NCI-H2196 treated with DMSO at 0.1 percent for 48 hours (cell line): ENCODE data around the gene ANKRD50.

Experiments
- DNase-seq: peaks from one replicate; lab custom pipeline; 2025; ENCODE audit not compliant: unreplicated experiment; lab: John Stamatoyannopoulos, UW

ANKRD50 gene

GRCh38 chr4:124710911-124711310 lies 1.6 kb downstream of the ANKRD50 start:
- no peak for DNase-seq

DNA sequence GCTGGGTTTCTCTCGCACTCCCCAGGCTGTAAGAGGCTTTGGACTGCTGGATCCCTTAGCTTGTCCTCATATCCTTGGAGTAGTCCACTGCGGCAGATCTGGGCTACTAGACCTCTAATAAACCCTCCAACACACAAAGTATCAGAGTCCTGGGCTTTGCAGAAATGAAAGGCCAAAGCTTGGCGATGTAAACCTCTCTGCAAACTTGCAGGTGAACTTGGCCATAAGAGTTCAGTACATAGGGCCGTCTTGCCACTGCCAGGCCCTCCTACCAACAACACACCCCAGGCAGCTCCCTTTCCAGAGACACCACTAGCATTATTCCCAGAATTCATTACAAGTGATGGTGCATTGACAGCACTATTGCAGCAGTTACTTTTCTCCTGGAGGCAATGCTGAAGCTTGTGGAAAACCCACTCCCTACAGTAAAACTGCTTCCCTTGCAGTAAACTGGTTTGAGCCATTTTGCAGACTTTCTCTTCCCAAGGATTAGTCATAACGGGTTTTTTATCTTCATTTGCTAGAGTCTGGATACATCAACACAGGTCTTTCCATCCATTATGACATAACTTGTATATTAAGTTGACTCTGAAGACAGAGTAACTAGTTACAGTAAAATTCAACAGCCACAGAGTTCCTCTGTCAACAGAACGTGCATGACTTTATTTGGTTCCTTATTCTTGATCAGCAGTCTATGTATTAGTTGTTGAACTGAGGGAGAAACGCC lies 2.4 kb downstream of the ANKRD50 start:
- no peak for DNase-seq

- no peak for DNase-seq
Measured at GRCh38 chr4:124708517-124709300, 3.8 kb downstream of the ANKRD50 start.

GRCh38 chr4:124705393-124705792 lies 7.1 kb downstream of the ANKRD50 start:
- DNase-seq = no peak

GRCh38 chr4:124703154-124703553 lies 9.4 kb downstream of the ANKRD50 start:
- no peak for DNase-seq

DNA sequence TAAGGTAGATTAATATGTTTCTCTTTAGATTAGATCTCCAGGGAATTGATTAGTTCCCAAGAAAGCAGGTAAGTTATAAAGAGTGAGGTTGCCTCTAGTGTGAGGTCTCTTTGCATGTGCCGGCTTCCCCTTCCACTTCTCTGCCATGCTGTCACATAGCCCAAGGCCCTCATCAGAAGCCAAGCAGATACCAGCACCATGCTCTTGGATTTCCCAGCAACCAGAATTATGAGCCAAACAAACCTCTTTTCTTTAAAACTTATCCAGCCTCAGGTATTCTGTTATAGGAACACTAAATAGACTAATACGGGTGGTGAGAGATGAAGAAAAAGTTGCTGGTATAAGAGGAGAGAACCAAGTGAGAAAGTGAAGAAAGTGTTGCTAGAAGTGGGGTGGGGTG lies 15.1 kb downstream of the ANKRD50 start:
- no peak for DNase-seq

DNA sequence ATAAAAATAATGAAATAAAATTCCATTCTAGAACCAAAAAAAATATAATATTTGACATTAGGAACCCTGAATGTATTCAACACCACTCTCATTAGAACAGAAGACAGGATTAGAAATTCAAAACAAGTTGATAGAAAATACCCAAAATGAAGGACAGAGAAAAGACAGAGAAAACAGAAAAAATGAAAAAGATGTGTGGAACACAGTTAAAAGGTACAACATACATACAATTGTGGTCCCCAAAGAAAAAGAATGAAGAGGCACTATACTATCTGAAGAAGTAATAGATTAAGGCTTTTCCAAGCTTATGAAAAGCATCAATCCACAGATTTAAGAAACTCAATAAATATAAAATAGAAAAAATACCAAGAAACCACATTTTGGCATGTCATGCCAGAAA lies 16.4 kb downstream of the ANKRD50 start:
- DNase-seq = no peak

DNA sequence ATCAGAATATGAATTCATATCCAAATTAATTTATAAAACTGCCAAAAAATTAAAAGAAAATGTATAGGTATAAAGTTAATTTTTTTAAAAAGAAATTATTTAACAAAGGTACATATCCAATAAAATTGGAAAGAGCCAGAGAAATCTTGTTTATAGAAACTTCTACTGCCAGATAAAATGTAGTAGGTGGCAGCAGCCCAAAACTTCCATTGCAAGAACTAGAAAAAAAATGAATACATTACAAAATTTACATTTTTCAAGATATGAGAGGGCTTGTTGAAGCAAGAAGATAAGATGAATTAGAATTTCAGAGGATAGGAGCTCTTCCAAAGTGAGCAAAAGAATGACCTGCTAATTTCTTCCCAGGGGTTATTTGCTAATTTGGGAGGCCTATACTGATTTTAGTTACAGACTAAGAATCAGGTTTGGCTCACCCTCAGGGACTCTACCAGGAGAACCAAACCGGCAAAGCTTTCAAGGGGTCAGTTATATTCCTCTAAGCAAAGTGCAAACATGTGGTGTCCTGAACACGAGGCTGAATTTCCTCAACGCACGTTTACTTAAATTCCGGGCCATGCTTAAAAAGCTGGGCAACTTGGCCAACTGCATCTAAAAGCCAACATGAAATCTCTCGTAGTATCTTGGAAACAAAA lies 17.5 kb downstream of the ANKRD50 start:
- no peak for DNase-seq

DNA sequence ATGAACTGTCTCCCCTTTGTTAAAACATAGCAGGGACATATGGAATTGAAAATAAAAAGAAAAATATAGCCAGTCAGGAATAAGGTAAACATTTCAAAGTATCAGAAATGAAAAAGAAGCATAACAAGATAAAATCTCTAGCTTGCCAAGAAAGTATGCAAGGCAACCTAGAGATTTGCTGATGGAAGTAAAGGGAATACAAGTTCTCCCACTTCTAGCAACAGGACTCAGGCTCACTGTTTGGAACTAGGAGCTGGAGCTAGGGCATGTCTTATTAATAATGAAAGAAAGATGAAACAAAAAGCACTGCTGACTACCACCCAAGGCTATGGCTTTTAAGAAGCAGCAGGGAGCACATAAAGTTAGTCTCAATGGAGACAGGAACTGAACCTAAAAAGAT lies 18.2 kb downstream of the ANKRD50 start:
- no peak for DNase-seq

- DNase-seq = no peak
Measured at GRCh38 chr4:124691801-124692200, 20.7 kb downstream of the ANKRD50 start.

DNA sequence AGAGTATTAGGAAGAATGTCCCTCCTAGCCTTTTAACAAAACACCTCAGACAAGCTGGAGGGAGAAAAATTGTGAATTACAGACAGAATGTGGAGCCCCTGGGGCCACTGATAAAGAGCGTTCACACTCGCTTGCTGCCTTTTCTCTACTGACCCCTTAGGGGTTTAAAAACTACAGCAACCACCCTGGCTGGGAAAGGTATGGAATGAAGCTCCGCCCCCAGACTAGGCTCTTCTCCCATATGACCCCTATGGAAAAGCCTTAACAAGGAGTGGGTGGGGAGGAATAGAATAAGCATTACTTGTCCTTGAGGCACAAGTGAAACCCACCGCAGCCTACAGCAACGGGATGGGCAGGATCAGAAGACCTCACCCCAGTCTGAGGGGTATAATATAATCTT lies 26.3 kb downstream of the ANKRD50 start:
- no peak for DNase-seq

DNA sequence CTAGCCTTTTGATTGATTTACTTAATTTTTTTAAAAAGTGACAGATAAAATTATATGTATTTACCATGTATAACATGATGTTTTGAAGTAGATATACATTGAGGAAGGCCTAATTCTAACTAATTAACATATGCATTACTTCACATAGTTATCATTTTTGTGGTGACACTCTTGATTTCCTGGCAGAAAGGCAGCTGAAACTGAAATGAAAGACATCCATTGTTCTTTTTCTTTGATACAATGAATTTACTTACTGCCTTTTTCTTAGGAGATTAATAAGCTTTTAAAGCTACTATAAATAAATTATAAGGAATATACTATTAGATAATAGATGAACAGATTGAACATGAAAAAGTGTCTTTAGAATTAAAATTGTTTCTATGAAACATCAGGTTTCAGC lies 26.7 kb downstream of the ANKRD50 start:
- DNase-seq = no peak

- no peak for DNase-seq
Measured at GRCh38 chr4:124684301-124684700, 28.2 kb downstream of the ANKRD50 start.

DNA sequence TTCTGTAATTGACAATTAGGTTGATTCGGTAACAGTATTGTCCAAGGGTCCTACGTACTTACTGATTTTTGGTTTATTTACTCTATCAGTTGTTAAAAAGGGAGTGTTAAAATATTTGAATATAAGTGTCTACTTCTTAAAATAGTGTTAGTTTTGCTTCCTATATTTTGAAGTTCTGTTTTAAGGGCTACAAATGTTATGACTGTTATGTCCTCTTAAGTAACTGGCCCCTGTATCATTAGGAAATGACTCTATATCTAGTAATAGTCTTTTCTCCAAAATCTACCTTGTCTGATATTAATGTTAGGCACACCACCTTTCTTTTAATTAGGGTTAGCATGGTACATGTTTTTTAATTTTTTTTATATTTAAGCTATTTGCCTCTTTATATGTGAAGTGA lies 30.1 kb downstream of the ANKRD50 start:
- DNase-seq = no peak

- no peak for DNase-seq
Measured at GRCh38 chr4:124666496-124666895, 46.0 kb downstream of the ANKRD50 start.

- DNase-seq = no peak
Measured at GRCh38 chr4:124658795-124659194, 53.7 kb downstream of the ANKRD50 start.

DNA sequence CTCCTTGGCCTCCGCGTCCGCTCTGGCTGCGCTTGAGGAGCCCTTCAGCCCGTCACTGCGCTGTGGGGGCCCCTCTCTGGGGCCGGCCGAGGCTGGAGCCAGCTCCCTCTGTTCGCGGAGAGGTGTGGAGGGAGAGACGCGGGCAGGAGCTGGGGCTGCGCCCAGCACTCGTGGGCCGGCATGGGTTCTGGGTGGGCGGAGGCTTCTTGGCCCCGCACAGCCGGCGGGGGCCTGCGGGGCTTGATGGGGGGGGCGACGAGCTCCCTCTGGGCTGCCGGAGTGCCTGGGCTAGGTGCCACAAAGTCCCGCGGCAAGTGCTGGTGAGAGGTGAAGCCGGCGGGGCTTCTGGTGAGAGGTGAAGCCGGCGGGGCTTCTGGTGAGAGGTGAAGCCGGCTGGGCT lies 61.9 kb downstream of the ANKRD50 start:
- no peak for DNase-seq

- no peak for DNase-seq
Measured at GRCh38 chr4:124647599-124647998, 64.9 kb downstream of the ANKRD50 start.

- no peak for DNase-seq
Measured at GRCh38 chr4:124644621-124645020, 67.9 kb downstream of the ANKRD50 start.

GRCh38 chr4:124642846-124643245 lies 69.7 kb downstream of the ANKRD50 start:
- DNase-seq = no peak

- DNase-seq = no peak
Measured at GRCh38 chr4:124641715-124642381, 70.7 kb downstream of the ANKRD50 start.
